NCI-H146 treated with DMSO at 0.1 percent for 48 hours (cell line): ENCODE results near the gene ZNF337.
"Not testable (repeated sequence)": the region's sequence is repeated elsewhere in the genome, so short reads cannot be mapped to it uniquely, and the experiment has no call there.

Source experiments
- DNase-seq: peaks from one replicate; lab custom pipeline; 2025; ENCODE audit not compliant: unreplicated experiment; lab: John Stamatoyannopoulos, UW

ZNF337 gene

DNA sequence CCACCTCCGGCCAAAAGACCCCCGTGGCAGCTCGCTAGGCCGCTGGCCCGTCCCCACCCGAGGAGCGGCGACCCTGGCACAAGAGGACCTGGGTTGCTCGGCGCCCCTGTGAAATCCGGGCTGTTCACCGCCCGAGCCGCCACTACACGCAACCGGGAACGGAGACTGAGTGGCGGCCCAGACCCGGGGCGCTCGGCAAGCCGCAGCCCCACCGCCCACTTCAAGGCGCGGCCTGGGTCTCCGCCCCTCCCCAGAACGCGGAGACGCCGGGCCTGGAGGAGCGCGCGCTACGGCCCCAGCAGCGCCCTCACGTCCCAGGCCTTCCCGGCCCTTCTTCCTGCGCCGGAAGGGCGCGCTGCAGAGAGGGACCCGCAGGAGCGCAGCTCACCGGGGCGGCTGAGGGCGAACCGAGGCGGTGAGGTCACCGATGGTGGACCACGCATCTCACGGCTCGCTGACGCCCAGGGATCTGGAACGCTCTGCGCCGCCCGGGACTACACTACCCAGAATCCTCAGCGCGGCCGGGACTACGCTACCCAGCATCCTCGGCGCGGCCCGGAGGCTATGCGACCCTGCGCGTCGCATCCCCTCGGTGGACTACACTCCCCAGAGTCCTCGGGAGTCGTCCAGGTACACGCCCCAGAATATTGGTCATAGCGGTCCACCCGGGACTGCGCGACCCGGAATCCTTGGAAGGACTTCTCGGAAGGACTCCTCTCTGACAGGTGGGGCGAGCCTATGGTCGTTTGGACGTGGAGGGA, at the start of gene ZNF337:
ZNF337 (minus strand) TSS at position 483 of the 761 bp plus-strand sequence. CDS start 10,436 bp downstream, outside the sequence.
- peak; percentile 93 for DNase-seq

DNA sequence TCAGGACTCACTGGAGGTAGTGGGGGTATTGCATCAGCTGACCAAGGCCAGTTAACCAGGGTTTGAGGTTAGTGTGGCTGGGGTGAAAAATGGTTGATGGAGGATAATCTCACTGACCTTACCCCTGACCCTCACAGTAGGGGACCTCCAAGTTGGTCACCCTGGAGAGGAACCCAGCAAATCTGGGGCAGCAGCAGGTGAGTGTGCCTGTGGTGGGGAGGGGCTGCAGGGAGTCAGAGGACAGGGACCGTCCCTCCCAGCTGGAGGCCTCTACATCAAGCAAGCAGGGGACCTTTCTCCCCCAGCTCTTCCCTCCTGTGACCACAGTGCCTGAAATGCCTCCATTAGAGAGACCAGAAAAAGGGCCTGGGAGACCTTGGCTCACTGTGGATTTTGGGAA, 49.1 kb upstream of the ZNF337 start:
- DNase-seq = no peak

- no peak for DNase-seq
These were observed 48.4 kb upstream of the ZNF337 start for GRCh38 chr20:25745100-25745499.

DNA sequence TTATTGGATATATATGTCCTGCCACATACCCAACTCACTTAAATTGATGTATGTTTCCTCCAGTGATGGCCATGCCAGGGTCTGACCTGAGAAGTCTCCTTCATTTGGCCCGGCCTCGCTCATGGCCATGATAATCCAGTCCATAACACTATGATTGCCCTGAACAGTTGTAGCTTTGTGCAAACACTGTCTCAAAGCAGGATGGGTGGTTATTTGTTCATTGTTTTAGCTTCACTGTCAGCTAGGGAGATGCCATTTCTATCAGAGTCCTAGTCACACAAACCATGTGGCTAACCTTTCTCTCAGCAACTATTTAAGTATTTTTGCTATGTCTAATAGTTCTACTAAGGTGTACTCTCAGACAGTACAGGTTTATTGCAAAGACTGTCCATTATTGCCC, 47.6 kb upstream of the ZNF337 start:
- DNase-seq = no peak

DNA sequence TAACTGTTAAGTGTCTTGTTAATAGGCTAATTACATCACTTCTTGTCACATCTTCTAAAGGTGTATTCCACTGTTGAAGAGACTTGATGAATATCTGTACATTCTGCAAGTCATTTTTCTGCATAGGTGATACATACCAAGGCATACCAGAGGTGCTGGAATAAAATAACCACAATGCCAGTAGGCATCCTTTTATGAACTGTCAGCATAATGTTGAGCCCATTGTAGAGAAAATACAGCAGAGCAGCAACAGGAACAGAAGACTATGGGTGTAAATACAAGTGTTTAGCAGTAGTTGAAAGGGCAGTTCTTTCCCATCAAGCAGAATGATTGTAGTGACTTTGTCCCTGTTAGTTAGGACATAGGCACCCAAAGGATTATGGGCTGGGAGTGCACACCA, 44.4 kb upstream of the ZNF337 start:
- no peak for DNase-seq

GRCh38 chr20:25739615-25740320, 43.1 kb upstream of the ZNF337 start:
- DNase-seq = no peak

GRCh38 chr20:25738198-25738597, 41.5 kb upstream of the ZNF337 start:
- DNase-seq = no peak

GRCh38 chr20:25733903-25734302, 37.2 kb upstream of the ZNF337 start:
- no peak for DNase-seq

GRCh38 chr20:25730862-25731261, 34.2 kb upstream of the ZNF337 start:
- DNase-seq = no peak

- DNase-seq = no peak
These were observed 29.7 kb upstream of the ZNF337 start for GRCh38 chr20:25726357-25726756.

DNA sequence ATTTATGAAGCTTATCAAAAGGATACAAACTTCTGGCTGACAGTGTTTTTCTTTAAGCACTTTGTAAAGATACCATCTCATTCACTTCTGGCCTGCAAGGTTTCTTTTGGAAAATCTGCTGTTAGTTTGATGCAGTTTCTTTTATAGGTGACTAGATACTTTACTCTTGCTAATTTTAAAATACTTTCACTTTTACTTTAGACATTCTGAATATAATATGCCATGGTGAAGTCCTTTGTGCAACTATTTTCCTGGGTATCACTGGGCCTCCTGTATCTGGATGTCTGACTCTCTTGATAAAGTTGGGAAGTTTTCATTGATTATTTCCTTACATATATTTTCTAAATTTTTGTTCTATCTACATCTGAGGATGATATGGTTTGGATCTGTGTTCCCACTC, 29.0 kb upstream of the ZNF337 start:
- no peak for DNase-seq

GRCh38 chr20:25723975-25724374, 27.3 kb upstream of the ZNF337 start:
- no peak for DNase-seq

DNA sequence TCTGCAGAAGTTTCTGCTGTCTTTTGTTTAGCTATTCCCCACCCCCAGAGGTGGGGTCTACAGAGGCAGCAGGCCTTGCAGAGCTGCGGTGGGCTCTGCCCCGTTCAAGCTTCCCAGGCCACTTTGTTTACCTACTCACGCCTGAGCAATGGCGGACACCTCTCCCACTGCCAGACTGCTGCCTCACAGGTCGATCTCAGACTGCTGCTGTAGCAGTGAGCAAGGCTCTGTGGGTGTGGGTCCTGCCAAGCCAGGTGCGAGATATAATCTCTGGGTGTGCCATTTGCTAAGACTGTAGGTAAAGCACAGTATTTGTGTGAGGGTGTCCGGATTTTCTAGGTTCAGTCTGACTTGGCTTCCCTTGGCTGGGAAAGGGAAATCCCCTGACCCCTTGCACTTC, 23.6 kb upstream of the ZNF337 start:
- DNase-seq = no peak

DNA sequence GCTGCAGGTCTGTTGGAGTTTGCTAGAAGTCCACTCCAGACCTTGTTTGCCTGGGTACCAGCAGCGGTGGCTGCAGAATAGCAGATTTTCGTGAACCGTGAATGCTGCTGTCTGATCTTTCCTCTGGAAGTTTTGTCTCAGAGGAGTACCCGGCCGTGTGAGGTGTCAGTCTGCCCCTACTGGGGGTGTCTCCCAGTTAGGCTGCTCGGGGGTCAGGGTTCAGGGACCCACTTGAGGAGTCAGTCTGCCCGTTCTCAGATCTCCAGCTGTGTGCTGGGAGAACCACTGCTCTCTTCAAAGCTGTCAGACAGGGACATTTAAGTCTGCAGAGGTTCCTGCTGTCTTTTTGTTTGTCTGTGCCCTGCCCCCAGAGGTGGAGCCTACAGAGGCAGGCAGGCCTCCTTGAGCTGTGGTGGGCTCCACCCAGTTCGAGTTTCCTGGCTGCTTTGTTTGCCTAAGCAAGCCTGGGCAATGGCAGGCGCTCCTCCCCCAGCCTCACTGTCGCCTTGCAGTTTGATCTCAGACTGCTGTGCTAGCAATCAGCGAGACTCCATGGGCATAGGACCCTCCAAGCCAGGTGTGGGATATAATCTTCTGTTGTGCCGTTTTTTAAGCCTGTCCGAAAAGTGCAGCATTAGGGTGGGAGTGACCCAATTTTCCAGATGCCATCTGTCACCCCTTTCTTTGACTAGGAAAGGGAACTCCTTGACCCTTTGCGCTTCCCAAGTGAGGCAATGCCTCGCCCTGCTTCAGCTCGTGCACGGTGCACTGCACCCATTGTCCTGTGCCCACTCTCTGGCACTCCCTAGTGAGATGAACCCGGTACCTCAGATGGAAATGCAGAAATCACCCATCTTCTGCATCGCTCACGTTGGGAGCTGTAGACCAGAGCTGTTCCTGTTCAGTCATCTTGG, 22.5 kb upstream of the ZNF337 start:
- not testable (repeated sequence) for DNase-seq

DNA sequence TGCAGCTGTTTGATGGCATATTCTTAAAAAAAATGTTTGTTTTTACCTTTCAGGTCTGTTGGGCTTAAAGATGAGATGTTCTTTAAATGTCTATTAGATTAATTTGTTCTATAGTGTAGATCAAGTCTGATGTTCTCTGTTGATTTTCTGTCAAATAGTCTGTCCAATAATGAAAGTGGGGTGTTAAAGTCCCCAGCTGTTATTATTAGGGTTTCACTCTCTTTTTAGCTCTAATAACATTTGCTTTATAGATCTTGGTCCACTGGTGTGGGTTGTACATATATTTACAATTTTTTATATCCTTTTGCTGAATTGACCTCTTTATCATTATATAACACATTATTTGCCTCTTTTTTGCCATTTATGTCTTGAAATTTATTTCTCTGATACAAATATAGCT, 11.0 kb upstream of the ZNF337 start:
- no peak for DNase-seq

DNA sequence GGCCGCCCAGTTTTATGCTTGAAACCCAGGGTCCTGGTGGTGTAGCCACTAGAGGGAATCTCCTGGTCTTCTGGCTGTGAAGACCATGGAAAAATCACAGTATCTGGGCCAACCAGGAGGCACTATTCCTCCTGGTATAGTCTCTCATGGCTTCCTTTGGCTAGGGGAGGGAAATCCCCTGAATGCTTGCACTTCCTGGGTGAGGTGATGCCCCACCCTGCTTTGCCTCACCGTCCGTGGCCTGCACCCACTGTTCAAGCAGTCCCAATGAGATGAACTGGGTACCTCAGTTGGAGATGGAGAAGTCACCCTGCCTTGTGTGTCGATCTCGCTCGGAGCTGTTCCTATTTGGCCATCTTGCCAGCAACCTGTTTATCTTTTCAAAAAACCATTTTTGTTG, 10.1 kb upstream of the ZNF337 start:
- DNase-seq = no peak

- no peak for DNase-seq
These were observed 9.2 kb upstream of the ZNF337 start for GRCh38 chr20:25705830-25706351.

DNA sequence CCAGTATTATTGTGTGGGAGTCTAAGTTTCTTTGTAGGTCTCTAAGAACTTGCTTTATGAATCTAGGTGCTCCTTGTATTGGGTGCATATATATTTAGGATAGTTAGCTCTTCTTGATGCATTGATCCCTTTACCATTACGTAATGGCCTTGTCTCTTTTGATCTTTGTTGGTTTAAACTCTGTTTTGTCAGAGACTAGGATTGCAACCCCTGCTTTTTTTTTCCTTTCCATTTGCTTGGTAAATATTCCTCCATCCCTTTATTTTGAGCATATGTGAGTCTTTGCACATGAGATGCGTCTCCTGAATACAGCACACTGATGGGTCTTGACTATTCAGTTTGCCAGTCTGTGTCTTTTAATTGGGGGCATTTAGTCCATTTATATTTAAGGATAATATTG, 7.7 kb upstream of the ZNF337 start:
- not testable (repeated sequence) for DNase-seq

DNA sequence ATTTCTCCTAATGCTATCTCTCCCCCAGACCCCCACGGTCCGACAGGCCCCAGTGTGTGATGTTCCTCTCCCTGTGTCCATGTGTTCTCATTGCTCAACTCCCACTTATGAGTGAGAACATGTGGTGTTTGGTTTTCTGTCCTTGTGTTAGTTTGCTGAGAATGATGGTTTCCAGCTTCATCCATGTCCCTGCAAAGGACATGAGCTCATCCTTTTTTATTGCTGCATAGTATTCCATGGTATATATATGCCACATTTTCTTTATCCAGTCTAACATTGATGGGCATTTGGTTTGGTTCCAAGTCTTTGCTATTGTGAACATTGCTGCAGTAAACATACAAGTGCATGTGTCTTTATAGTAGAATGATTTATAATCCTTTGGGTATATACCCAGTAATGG, 4.2 kb upstream of the ZNF337 start:
- DNase-seq = not testable (repeated sequence)

- DNase-seq = no peak
These were observed 3.3 kb upstream of the ZNF337 start for GRCh38 chr20:25699914-25700313.

DNA sequence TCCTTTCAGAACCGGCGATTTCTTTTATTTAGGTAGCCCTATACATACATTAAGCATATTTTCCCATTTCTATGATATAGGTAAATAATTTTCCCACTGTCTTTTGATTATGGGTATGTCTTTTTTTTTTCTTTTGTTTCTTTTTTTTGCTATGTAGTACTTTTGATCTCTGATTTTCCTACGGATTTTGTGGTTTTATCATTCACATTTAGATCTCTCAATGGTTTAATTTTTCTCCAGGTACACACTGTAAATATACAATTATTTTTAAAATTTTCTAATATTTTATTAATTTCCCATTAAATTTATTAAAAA, 436 bp upstream of the ZNF337 start:
- DNase-seq = no peak
